Measurements from ENCODE around the gene ADAMTS2. TPM values are rescaled to one million over a fixed set of nuclear protein-coding genes. Genes with fewer than 3 reads are reported as not detected.
A peak's percentile ranks its signal among the peaks of the same experiment; 100 is the strongest.

ADAMTS2 gene
- total RNA-seq, 1 experiment from 2014 or later: 0.60 TPM

DNA sequence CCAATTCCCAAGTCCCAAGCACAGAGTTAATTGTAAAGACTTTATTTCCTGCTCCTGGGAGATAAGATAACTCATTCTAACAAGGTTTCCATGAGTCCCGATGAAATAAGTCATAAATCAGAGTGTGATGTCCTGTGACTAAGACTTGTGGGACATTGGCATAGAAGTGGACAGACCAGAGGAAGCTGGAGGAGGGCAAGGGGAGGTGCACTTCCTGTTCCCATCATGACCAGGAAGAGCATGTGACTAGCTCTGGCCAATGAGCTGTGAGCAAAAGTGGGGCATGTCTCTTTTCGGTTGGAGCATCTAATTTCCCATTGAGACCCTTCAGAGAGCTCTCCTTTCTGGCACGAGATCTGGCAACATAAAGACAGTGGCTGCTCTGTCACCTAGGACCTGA, 184.7 kb downstream of the ADAMTS2 start:
- no peak for DNase-seq (ENCODE audit: low read depth)

DNA sequence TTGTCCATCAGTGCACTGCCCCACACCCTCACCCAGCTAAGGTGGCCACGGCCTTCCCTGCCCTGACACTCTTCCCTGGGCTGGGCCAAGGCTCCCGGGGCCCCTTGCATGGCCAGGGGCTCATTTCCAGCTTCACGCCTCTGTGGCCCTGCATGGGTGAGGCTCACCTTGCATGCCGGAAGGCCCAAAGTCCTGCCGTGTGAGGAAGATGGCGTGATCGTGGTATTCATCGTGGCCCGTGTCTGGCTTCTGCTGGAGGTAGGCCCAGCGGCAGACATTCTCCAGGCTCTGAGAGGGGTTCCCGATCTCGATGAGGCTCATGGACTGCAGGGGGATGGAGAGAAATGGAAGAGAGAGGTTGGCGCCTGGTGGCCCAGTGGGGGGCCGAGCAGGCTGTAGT, 186.7 kb downstream of the ADAMTS2 start:
- no peak for DNase-seq (ENCODE audit: low read depth)

DNA sequence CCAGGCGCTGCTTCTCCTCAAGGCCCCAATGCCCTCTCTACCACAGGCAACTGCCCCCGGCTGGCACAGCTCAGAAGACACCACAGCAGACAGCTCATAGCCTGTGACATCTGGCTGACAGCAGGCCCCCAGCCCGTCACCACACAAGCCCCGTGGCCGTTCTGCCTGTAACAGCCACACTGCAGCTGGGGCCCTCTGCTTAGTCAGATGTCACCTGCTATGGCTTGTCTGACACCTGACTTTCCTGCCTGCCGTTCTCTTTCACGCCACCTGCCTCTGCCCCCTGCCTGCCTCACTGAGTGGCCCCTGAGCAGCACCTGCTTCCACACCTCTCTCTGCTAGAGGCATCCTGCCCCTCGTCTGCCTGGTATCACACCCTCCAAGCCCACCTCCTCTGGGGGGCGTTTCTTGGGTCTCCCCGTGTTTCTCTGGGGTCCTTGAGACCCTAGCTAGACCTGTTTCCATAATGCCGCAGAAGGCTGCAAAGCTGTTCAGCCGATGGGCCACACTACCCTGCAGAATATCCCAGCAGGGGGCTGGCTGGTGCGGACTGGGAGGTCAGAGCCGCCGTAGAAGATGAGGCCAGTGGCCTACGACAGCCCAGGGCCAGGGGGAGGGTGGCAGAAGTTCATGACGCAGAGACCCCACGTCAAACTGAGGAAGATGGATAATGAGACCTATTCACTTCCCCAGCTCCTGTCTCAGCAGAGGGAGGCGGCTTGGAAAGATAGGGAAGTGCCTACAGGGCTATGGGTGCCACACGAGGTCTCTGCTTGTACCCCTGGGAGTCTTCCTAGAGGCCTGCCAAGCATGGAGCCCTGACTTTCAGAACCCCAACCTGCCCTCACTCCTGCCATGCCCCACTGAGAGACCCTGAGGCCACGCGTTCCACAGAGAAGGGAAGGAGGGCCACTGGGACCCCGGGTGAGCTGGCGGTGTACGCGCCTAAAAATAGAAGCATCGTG, 190.0 kb downstream of the ADAMTS2 start:
- DNase-seq (ENCODE audit: low read depth): no peak

DNA sequence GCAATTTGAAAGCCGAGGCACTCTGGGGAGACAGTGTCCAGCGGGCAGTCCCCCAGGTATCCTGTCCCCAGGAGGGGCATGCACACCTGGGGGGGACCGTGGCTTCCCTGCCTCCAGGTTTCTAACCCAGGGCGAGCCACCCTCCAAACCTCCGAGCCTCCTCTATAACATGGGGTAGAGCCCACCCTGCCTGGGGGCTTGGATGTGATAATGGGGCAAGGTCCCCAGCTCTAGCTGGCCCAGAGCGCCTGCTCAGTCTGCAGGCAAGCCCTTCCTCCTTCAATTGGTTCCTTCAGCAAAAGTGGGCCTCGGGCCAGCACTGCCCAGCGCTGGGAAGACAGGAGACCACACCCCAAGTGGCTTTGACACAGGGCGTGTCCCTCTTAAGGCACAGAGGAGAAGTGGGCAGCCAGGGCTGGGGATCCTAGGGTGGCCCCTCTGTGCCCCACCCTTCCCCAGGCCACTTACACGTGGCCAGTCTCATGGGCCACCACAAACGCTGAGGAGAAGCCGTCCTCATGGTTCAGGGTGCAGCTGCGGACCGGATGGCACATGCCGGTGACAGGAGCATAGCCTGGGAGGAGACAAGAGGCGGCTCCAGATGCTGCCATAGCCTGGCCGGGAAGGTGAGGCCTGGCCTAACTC, 190.8 kb downstream of the ADAMTS2 start:
- DNase-seq (ENCODE audit: low read depth): no peak

DNA sequence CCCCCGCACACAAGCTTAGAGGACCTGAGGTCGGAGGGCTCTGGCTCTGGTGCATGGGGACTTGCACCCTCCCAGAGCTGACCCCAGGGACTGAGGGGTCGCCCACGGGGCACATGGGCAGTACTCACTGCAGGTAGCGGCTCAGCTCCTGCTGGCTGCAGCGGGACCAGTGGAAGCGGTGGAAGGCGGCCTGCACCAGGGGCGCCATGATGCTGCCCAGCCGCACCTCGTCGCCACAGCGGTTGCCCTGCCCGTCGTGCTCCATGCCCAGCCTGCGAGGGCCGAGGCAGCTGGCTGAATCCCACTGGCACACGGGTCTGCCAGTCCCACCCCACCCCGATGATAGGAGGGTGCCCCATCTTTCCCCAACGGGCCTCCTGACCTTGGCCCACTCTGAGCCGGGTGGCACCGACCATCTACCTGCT, 191.3 kb downstream of the ADAMTS2 start:
- no peak for DNase-seq (ENCODE audit: low read depth)

DNA sequence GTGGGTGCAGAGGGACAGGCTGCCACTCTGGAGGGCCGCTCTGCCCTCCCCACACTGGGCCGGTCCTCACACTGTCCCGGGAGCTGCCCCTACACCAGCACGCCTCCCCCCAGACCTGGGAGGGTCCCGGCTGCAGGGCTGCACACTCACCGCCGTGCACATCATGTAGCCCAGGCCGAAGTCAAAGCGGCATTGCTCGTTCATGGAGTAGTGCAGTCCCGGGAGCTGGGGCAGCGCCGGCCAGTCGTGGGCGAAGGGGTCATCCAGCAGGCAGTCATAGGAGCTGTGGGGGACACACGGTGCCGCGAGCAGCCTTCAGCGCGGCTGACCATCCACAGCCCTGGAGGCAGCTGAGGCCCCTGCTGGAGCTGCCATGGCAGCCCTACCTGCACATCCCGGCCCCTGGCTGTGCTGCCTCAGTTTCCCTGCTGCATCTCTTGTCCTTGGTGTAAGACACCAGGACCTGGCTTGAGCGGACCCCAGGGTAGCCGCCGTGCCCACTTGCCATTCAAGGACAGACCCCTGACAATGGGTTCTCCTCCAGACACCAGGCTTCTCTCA, 191.8 kb downstream of the ADAMTS2 start:
- DNase-seq (ENCODE audit: low read depth): no peak

DNA sequence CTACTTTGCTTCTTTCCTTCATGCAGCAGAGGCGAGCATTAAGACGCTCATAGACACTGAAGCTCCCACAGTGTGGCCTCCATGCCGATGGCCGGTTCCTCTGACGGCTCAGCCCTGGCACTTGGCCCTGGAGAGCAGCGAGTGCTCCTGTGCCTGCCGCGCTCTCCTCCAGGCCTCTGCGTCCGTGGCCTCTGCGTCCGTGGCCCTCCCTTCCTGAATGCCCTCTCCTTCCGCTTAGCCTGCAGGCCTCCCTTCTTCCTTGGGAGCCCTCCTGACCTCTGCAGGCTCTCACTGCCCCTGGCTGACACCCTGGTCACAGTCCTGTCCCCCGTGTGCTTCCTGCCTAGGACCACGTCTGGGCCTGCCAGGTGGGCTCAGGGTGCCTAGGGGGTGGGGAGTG, 192.3 kb downstream of the ADAMTS2 start:
- DNase-seq (ENCODE audit: low read depth): no peak

DNA sequence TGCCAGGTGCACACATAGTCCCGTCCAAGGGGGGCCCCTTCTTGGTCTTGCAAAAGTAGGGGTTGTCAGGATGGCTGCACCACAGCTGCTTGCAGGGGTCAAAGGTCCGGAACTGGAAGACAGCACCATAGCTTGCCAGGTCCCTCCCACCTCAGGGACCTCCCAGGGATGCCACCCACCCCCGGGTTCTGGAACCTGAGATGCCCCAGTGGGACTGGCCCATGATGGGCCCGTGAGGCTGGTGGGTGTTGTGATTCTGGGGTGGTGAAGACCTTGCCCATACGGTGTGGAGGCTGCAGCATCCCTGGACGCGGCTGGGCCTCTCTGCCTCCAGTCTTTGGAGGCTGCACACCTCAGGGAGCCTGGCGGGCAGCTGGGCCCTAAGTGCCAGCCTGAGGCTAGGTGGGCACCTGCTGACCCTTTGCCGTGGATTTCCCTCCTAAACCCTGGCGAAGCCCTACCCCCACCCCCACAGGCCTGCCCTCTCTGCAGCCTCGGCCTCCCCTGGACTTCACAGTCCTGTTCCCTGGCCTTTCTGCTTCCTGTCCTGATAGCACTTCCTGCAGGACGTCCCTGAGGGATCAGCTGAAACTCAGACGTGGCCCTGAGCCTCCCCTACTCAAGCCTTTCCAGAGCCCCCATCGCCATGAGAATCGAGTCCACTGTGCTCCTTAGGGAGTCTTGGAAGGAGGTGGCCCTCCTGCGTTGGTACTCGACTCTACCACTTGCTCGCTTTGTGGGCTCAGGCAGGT, 192.9 kb downstream of the ADAMTS2 start:
- no peak for DNase-seq (ENCODE audit: low read depth)

DNA sequence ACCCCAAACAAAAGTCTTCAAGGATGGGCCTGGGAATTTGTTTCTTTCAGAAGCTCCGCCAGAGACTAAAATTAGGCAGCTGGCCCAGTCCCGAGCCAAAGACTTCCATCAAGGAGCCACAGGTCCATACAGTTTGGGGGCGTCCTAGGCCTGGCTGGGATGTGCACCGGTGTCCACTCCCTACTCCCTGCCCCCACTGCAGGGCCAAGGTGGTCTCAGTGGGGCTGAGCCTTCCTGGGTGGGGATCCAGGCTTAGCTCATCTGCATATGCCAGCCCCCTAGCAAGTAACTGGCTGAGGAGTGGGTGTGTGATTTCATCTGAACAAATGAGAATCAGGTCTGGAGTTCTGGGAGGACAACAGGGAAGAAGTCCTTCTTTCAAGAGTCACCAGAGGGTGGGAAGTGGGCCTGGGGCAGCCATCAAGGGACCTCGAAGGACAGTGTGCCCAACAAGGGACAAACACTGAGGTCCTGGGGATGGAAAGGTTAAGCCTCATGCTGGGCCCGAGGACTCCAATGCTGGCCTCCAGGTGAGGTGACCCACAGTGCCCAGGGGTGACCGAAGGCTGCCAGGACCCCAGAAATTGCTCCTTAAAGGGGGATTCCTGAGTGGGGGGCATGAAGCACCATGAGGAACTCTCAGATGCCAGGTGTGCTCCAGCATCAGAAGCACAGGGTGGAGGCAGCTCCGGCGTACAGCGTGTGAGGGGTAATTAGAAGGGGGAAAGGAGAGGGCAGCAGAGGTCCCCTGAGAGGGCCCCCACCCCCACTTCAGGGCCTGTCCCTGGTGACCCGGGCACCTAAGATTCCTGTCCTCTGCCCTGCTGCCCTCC, 193.8 kb downstream of the ADAMTS2 start:
- DNase-seq (ENCODE audit: low read depth): no peak

DNA sequence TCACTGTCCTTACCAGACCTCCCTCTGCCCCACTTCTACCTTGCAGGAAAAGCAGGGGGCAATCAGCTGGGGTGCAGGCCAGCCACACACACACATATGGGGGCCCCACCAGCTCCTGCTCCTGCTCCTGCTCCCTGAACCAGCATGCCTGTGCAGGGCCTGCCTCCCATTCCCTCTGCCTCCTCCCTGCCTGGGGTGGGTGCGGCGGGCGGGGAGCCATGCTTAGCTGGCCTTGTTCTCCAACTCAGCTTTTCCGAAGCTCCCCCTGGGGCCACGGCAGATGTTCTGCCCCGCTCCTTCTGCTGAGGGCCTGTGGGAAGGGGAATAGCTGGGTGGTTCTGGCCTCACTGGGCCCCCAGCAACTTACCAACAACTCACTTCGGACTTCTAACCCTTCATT, 195.2 kb downstream of the ADAMTS2 start:
- DNase-seq (ENCODE audit: low read depth): no peak

DNA sequence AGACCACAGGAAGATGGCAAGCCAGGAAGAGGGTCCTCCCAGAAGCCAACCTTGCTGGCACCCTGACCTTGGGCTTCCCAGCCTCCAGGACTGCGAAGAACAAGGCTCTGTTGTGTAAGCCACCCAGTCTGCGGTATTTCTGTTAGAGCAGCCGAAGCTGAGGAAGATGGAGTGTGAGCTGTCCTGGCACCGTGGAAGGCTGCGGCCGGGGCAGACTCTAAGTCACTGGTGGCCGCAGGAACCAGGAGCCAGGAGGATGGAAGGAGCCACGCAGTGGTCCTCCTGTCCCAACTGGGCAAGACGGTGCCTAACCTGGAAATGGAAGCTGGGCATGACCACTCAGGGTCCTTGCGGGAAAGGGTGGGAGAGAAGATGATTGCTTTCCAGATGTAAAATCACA, 196.0 kb downstream of the ADAMTS2 start:
- no peak for DNase-seq (ENCODE audit: low read depth)

DNA sequence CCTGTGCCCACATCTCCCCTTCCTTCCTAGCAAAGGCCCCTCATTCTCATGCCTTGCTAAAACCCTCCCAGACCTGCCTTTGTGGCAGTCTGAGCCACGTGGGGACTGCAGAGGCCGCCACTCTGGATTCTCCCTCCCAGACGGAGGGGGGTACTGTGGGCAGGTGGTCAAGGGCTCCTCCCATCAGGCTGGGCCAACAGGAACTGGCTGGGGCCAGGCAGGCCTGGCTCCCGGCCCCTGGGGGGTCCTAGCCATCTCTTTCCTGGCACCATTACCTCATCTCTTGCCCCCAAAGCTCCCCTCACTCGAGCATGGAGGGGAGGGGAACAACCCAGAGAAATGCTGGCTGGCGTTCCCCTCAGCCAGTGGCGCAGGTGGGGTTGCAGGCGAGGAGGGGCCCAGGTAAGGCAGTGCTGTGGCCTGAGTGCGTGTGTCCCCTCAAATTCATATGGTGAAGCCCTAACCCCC, 196.5 kb downstream of the ADAMTS2 start:
- no peak for DNase-seq (ENCODE audit: low read depth)

DNA sequence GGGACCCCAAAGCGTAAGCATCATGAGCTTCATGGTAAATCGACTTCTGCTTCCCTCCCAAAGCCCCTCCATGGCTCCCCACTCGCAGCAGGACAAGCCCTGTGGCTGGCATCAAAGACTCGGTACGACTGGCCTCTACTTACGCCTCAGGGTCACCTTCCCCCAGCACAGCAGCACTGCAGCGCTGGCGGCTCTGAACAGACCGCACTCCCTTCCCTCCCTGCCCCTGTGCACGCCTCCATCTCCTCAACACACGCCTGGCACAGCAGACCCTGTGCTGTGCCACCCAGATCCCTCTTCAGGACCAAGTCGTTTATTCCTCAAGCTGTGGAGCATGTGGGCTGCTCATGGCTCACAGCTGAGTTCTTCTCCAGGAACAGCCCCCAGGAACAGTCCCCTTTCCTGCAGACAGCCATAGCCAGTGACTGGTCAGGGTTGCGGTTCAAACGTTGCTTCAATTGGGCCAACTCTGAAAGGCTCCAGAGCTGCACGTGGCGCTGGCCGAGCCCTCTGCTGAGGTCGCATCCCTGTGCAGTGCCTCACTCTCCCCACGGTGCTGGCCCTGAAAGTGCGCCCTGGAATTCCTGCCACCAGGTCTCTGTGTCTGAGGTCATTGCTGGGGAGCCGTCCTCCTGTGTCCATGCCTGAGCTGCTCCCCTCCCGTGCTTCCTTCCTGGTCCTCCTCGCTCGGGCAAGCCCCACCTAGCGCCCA, 197.1 kb downstream of the ADAMTS2 start:
- DNase-seq (ENCODE audit: low read depth): no peak

DNA sequence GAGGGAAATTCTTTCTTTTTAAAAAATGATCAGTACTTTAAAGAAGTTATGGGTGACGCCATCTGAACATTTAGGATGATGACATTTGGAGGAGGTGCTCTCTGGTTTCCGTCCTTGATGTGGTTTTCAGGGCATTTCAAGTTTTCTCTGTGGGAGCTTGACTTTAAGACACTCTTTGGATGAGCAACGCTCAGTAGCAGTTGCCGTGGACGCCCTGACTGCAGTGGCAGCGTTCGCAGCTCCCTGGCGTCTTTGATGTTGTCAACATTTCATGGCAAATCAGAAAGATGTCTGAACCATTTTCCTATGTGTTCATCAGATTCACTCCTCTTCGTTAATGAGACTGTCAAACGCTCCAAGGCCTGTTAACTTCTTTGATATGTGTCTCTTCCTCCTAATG, 199.0 kb downstream of the ADAMTS2 start:
- DNase-seq (ENCODE audit: low read depth): no peak

DNA sequence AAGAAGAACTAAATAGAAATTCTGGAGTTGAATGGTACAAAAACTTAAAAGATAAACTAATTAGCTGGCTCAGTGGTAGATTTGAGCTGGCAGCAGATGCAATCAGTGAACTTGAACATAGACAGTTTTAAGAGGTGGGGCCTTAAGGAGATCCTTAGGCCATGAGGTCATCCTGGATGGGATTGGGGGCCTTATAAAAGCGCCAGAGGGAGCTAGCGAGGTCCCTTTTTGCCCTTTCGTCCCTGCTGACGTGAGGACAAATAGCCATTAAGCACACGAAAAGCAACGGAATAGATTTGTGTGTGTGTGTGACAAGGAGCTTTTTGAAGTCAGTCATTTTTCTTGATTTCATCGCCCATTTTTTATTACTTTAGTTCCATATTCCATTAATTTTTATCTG, 201.8 kb downstream of the ADAMTS2 start:
- peak; percentile 9 for DNase-seq (ENCODE audit: low read depth)

DNA sequence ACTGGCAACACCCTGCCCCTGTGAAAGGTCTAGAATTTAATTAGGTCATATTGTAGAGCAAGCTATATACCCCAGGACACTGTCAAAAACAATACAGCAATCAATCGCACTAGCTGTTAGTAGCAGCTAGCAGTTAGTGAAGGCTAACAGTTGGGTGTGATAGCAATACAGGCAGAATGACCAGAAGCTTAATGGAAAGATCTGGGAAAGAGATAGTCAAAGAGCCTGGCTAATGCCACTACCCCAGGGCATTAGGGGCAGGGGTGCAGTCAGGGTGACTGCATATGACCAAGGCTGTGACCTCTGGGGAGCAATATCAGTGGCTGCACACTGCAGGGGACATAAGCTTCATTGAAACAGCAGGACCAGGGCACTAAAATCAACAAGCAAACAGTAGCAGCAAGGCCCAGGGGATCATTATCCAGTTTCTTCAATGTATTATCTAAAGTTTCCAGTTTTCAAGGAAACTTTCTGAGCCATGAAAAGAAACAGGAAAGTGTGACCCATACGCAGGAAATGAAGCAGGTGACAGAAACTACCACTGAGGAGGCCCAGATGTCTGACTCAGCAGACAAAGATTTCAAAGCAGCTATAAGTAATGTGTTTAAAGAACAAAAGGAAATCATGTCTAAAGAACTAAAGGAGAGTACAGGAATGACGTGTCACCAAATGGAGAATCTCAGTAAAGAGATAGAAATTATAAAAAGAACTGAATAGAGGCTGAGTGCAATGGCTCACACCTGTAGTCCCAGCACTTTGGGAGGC, 202.6 kb downstream of the ADAMTS2 start:
- DNase-seq (ENCODE audit: low read depth): peak; percentile 10

DNA sequence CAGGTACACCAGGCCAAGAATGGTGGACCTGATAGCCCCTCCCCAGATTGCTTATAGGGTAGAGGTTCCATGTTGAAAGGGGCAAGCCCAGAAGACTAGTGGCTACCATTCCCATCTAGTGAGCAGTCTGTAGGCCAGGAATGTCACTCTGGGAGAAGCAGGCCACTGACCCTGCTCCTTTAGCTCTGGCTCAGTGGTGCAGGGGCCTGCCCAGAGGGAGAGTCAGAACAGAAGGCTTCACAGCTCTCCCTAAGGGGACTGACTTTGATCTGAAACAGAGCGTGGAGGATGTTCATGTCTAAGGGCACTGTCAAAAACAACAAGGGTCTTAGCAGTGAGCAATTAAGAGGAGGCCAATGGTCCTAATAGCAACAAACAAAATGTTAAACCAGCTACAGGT, 203.4 kb downstream of the ADAMTS2 start:
- no peak for DNase-seq (ENCODE audit: low read depth)

DNA sequence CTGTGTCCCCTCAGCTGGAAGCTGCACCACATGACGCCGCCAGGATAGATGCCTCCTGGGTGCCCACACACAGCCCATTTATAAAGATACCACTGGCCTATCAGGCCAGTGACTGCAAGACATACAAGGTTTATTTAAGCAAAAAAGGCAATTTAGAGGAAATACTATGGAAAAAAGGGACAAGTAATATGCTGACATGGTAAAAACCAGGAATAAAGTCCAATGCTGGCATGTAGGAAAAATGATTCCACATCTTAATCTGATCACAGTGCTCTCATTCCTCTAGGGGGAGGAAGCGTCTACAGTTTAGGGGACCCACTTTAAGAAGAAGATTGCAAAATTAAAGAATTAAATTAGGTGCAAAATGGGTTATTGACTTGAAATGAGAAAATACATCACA, 205.0 kb downstream of the ADAMTS2 start:
- DNase-seq (ENCODE audit: low read depth): no peak

DNA sequence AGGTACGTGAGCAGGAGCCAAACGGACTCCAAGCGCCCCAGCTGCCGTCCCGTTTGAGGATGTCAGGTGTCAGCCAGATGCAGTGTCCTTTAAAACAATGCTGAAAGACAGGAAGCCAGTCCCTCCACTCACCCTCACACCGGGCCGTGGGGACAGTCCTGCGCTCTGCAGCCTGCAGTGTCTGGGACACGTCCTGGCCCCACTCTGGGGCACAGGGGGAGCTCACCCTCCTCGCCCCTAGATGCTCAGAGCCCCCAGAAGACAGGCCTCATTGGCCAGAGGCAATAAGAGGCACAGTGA, 205.4 kb downstream of the ADAMTS2 start:
- no peak for DNase-seq (ENCODE audit: low read depth)

Data from RPMI7951 (cell line).